Eye (tissue), 1 donor: ENCODE results near the gene WDR86.

Source experiments
- DNase-seq: peaks from one replicate; pipeline ENCODE4 v3.0.0-alpha.2; 2015

Gene WDR86

GRCh38 chr7:151406051-151406875 lies 3.6 kb downstream of the WDR86 start:
- DNase-seq, result no peak

DNA sequence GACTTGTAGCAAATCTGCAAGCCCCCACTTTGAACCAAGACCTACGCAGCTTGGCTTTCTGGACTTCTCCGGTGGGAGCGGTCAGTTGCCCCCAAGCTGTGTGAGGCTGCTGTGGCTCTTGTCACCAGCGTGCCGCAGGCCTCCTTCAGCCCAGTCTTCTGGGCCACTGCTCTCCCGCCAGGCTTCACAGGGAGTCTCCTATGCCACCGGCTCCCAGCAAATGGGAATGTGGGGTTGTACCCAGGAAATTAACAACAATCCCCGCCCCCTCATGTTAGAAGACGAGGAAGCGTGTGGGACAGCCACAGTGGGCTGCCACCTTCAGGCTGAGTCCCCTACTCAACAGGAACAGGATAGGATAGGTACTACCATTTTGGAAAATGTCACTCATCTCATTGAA lies 4.2 kb downstream of the WDR86 start:
- DNase-seq, result no peak

- no peak for DNase-seq
These were observed 4.8 kb downstream of the WDR86 start for GRCh38 chr7:151405056-151405455.

DNA sequence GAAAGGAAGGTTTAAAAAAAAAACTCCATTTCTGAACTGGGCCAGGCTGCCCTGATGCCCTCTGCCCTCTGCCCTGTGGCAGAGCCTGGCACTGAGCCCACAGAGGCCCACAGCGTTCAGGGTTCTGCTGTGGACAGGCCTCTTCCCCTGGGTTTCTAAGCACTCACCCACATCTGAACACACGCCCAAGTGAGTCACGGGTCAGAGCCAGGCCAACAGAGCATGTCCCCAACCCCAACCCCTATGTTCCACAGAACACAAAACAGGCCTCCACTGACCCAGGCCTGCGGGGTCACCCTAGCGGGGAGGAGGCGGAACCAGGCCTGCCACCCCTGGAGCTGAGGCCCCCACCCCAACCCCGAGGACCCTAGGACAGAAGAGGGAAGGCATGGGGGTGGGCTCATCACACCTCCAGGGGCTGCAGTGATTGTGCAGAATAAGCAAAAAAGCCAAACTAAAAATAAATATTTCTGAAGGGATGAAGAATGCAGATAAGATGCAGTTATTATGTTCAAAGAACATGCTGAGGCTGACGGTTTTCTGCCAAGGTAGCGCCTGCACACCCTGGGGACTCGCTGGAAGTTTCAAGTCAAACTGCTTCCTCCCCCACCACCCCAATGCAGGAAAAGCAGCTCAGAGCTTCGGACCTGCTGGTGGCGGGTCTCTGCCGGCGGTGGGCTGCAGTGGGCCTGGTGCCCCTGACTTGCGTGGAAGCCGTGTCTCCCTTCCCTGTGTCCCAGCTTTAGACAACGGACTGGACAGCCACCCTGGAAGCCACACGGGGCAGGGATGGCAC lies 5.4 kb downstream of the WDR86 start:
- no peak for DNase-seq

GRCh38 chr7:151403764-151404163 lies 6.1 kb downstream of the WDR86 start:
- no peak for DNase-seq

GRCh38 chr7:151402029-151402835 lies 7.6 kb downstream of the WDR86 start:
- no peak for DNase-seq

- no peak for DNase-seq
These were observed 9.1 kb downstream of the WDR86 start for GRCh38 chr7:151400626-151401315.

DNA sequence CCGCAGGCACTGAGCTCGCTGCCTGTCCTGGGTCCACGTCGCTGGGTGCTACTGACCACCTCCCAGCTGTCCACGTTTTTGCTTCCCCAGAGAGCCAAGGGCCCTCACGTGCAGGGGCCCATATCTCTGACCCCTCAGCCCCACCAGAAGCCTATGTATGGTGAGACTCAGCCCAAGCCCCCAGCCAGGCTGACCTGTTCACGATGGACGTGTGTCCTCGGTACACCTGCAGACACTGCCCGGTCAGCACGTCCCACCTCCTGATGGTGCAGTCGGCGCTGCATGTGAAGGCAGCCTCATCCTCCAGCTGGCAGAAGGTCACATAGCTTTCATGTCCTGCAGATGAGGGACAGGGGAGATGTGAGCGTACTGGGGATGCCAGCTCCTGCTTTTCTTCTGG lies 9.9 kb downstream of the WDR86 start:
- DNase-seq, result no peak

DNA sequence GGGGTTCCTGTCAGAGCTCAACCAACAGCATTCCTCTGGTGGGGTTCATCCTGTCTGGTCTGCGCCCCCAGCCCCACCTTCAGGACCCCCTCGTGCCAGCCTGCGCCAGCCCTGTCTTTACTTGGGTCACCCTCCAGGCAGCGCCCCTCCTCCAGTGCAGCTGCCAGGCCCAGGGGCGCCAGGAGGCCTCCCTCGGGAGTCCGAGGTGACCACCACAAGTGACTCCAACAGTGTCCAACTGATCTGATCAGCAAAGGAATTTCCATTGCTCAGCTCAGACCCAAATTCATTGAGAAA lies 10.6 kb downstream of the WDR86 start:
- no peak for DNase-seq

- no peak for DNase-seq
These were observed 11.2 kb downstream of the WDR86 start for GRCh38 chr7:151398446-151399304.

GRCh38 chr7:151397026-151397425 lies 12.8 kb downstream of the WDR86 start:
- no peak for DNase-seq

DNA sequence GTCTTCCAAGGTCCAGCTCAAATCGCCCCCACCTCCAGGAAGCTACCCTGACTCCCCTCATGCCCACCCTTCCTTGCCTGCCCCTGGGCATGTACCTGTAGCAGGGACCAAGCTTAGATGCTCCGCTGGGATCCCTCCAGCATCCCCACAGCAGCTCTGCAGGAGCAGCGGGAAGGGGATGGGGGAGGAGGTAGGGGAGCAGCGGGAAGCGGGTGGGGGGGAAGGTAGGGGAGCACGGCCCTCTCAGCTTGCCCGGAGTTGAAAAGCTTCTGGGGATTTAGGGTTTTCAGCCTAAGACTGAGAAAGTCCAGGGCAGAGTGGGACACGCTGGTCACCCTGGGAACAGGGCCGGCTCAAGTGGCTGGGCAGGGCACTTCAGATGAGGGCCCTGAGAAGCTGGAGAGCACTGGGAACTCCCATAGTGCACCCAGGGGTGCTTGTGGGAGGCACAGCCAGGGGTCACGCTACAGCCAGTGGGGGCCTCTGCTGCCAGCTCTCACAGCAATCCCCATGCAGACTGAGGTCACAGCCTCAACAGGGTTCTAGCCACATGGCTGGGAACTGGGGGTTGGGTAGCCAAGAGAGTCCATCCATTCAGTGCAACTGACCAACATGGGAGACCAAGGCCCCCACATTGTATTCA lies 13.4 kb downstream of the WDR86 start:
- DNase-seq, result no peak

GRCh38 chr7:151395036-151395367 lies 14.8 kb downstream of the WDR86 start:
- no peak for DNase-seq

GRCh38 chr7:151394076-151395035 lies 15.5 kb downstream of the WDR86 start:
- DNase-seq, result no peak

DNA sequence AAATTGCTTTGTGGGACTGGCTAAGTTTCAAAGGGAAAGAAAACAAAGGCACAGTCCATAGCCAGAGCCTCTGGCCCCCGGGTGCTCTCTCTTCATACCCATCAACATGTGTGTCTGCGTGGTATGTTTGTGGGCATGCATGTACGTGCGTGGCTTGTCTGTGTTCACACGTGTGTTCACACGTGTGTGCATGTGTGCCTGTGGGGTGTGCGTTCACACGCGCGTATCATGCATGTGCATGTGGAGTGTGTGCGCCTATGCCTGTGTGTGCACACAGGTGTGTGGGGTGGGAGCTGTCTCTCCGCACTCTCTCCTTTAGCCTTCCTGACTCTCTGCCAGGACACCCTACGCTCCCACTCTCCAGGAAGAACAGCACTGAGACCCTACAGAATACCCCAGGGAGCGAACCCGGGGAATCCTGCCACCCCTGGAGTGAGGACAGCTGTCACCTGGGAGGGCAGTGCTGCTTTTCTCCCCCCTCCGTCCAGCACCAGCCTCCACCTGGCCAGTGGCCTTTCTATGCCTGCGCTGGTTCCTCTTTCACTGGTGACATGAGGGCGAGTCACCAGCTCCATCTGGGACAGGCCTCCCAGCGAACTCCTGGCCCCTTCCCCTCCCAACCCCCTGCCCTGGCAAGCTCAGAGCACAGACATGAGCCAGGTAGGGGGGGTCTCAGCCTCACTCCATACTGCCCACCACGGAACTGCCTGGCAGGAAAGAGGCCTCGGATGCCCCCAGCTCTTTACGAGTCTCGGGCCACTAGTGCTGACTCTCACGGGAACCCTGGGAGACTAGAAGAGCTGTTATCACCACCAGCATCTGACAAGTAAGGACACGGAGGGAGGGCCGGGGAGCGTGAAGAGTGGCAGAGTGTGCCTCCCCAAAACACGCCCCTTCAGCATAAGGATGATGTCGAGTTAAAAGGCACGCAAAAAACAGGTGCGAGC lies 16.5 kb downstream of the WDR86 start:
- no peak for DNase-seq

- no peak for DNase-seq
These were observed 17.4 kb downstream of the WDR86 start for GRCh38 chr7:151392426-151392825.

DNA sequence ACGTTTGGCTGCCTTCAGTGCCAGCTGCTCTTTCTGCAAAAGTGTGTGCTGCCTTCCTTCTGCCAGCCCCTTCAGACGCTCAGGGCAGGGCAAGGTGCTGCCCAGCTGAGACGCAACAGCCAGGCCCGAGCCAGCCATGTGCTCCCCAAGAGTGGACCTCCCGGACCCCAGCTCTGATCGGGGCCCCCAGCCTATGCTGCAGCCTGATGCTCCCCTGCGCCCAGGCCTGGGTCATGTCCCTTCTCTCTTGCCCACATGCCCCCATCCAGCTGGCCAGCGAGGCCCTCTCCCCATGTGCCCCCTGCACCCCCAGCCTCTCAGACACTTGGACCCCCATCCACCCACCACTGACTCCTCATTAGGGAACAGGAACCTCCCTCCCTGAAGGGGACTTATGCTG lies 17.8 kb downstream of the WDR86 start:
- no peak for DNase-seq

- no peak for DNase-seq
These were observed 18.5 kb downstream of the WDR86 start for GRCh38 chr7:151391358-151391730.
